GM12878 (cell line): ENCODE measurements around the gene CLPTM1L.

Experiments
- DPF2 ChIP-seq: fragments of 450-650 bp; IDR thresholded peaks from 2 replicates; pipeline ENCODE4 v1.6.1; 2017; ENCODE audit warnings: mild to moderate bottlenecking
- FOXK2 ChIP-seq: fragments of 450-650 bp; IDR thresholded peaks from 2 replicates; pipeline ENCODE4 v1.6.1; 2017; ENCODE audit warnings: mild to moderate bottlenecking, moderate library complexity
- GABPA ChIP-seq: IDR thresholded peaks from 2 replicates; pipeline ENCODE4 v1.6.1; 2014; ENCODE audit warnings: antibody characterized with exemption, low read depth, mild to moderate bottlenecking, inconsistent platforms
- PML ChIP-seq: IDR thresholded peaks from 2 replicates; pipeline ENCODE4 v1.6.1; 2012; ENCODE audit warnings: low read length, inconsistent platforms
- POLR2A ChIP-seq: IDR thresholded peaks from 2 replicates; pipeline ENCODE4 v1.6.1; 2011; ENCODE audit warnings: low read depth, mild to moderate bottlenecking, low read length
- SRF ChIP-seq, 2 experiments: IDR thresholded peaks; 2 replicates each; pipeline ENCODE4 v1.6.1; 2011; ENCODE audit warnings: low read depth in 2 of 2, low read length in 2 of 2, mild to moderate bottlenecking in 1 of 2, moderate library complexity in 1 of 2
- TAF1 ChIP-seq: IDR thresholded peaks from 2 replicates; pipeline ENCODE4 v1.6.1; 2011; ENCODE audit warnings: mild to moderate bottlenecking, low read depth, low read length, borderline replicate concordance
- ZNF274 ChIP-seq: IDR thresholded peaks from one replicate; pipeline ENCODE4 v1.8.0; 2011; ENCODE audit not compliant: insufficient read length, insufficient read depth
- TF ChIP-seq, protein P1 (sequence below): IDR thresholded peaks from 2 replicates; pipeline ENCODE4 v1.6.1; 2011; ENCODE audit warnings: mild to moderate bottlenecking, low read depth, low read length, moderate library complexity; ENCODE audit not compliant: insufficient replicate concordance
- TF ChIP-seq, protein P2 (sequence below): fragments of 450-650 bp; conservative IDR thresholded peaks from 2 replicates; pipeline ENCODE4 v1.6.1; 2017; ENCODE audit warnings: mild to moderate bottlenecking, moderate library complexity
- TF ChIP-seq, protein P3 (sequence below): IDR thresholded peaks from 2 replicates; pipeline ENCODE4 v1.6.1; 2012; ENCODE audit warnings: low read depth, low read length, improper control_type of control experiment
- TF ChIP-seq, protein P4 (sequence below), 3 experiments: IDR thresholded peaks in 2 of 3; conservative IDR thresholded peaks in 1 of 3; 2 replicates each; pipeline ENCODE4 v1.5.1; 2011; ENCODE audit warnings: low read depth in 3 of 3, low read length in 3 of 3, mild to moderate bottlenecking in 3 of 3, control low read depth in 2 of 3, moderate library complexity in 2 of 3, inconsistent platforms in 1 of 3, mixed read lengths in 1 of 3; ENCODE audit not compliant: control insufficient read depth in 2 of 3, insufficient read depth in 1 of 3; ENCODE audit errors: extremely low read depth in 1 of 3

DNA sequence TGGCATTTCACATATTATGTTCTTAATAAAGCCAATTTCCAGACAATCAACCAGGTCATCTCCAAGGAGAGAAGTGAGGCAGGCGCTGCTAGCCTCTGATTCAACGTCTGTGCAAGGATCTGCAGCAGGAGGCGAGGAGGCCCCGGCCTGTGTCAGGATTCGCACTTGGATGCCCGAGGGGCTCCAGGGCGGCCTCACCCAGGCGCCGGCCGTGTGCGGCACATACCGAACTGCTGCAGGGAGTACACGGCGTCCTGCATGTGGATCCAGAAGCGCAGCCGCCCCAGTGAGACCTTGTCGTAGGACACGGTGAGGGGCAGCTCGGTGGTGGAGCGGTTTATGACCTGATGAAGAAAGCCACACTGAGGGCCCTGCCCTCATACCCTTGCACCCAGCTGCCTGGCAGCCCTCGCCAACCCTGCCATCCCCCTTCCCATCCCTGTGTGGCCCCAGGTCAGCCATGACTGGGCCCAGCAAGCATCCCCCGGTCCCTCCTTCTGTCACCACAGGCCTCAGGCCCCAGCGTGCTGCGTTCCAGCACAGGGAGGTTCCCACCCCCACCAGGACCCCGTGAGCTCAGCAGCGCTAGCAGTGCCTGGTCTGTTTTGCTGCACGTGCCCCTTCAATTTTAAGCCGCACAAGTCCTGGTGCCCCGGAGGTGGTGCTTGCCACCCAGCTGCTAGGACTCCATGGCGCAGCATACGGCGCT, 9.9 kb downstream of the CLPTM1L start:
- no peak for TF ChIP-seq SRF (IDR thresholded peaks at IDR 0.05; ENCODE audit: low read depth in 2 of 2, low read length in 2 of 2)
- TF ChIP-seq, protein P1, sequence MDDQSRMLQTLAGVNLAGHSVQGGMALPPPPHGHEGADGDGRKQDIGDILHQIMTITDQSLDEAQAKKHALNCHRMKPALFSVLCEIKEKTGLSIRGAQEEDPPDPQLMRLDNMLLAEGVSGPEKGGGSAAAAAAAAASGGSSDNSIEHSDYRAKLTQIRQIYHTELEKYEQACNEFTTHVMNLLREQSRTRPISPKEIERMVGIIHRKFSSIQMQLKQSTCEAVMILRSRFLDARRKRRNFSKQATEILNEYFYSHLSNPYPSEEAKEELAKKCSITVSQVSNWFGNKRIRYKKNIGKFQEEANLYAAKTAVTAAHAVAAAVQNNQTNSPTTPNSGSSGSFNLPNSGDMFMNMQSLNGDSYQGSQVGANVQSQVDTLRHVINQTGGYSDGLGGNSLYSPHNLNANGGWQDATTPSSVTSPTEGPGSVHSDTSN: no peak
- TF ChIP-seq, protein P2, sequence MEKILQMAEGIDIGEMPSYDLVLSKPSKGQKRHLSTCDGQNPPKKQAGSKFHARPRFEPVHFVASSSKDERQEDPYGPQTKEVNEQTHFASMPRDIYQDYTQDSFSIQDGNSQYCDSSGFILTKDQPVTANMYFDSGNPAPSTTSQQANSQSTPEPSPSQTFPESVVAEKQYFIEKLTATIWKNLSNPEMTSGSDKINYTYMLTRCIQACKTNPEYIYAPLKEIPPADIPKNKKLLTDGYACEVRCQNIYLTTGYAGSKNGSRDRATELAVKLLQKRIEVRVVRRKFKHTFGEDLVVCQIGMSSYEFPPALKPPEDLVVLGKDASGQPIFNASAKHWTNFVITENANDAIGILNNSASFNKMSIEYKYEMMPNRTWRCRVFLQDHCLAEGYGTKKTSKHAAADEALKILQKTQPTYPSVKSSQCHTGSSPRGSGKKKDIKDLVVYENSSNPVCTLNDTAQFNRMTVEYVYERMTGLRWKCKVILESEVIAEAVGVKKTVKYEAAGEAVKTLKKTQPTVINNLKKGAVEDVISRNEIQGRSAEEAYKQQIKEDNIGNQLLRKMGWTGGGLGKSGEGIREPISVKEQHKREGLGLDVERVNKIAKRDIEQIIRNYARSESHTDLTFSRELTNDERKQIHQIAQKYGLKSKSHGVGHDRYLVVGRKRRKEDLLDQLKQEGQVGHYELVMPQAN: no peak
- TF ChIP-seq, protein P3, sequence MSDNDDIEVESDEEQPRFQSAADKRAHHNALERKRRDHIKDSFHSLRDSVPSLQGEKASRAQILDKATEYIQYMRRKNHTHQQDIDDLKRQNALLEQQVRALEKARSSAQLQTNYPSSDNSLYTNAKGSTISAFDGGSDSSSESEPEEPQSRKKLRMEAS: no peak
- no peak; the same call in 1 of the 2 replicates for TF ChIP-seq POLR2A
- TF ChIP-seq GABPA: no peak
- TF ChIP-seq, protein P4, sequence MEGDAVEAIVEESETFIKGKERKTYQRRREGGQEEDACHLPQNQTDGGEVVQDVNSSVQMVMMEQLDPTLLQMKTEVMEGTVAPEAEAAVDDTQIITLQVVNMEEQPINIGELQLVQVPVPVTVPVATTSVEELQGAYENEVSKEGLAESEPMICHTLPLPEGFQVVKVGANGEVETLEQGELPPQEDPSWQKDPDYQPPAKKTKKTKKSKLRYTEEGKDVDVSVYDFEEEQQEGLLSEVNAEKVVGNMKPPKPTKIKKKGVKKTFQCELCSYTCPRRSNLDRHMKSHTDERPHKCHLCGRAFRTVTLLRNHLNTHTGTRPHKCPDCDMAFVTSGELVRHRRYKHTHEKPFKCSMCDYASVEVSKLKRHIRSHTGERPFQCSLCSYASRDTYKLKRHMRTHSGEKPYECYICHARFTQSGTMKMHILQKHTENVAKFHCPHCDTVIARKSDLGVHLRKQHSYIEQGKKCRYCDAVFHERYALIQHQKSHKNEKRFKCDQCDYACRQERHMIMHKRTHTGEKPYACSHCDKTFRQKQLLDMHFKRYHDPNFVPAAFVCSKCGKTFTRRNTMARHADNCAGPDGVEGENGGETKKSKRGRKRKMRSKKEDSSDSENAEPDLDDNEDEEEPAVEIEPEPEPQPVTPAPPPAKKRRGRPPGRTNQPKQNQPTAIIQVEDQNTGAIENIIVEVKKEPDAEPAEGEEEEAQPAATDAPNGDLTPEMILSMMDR (IDR thresholded peaks at IDR 0.05 in 2 of 3, conservative IDR thresholded peaks at IDR 0.05 in 1 of 3; ENCODE audit: control insufficient read depth in 2 of 3, extremely low read depth in 1 of 3, insufficient read depth in 1 of 3, low read depth in 3 of 3, low read length in 3 of 3): no peak
- TF ChIP-seq PML: no peak
- TF ChIP-seq TAF1: no peak
- TF ChIP-seq ZNF274: no peak
- TF ChIP-seq DPF2: no peak
- no peak for TF ChIP-seq FOXK2
